Osteocyte (in vitro differentiated cells): Measurements from ENCODE around the gene CYSRT1. TPM values are rescaled to one million over a fixed set of nuclear protein-coding genes. Genes with fewer than 3 reads are reported as not detected.

Experiments
- DNase-seq: peaks from one replicate; pipeline ENCODE4 v3.0.0; 2021; ENCODE audit warnings: mixed read lengths; ENCODE audit not compliant: unreplicated experiment; ENCODE audit errors: extremely low spot score
- H3K27ac Mint-ChIP-seq: one replicate; pipeline ENCODE4 v1.8.0; 2021; ENCODE audit warnings: mild to moderate bottlenecking, mixed read lengths; ENCODE audit not compliant: unreplicated experiment
- H3K27me3 Mint-ChIP-seq: one replicate; pipeline ENCODE4 v1.8.0; 2021; ENCODE audit warnings: mixed read lengths; ENCODE audit not compliant: unreplicated experiment
- H3K36me3 Mint-ChIP-seq: one replicate; pipeline ENCODE4 v1.8.0; 2021; ENCODE audit warnings: mixed read lengths; ENCODE audit not compliant: unreplicated experiment
- H3K4me1 Mint-ChIP-seq: one replicate; pipeline ENCODE4 v1.8.0; 2021; ENCODE audit warnings: mixed read lengths; ENCODE audit not compliant: unreplicated experiment
- H3K4me3 Mint-ChIP-seq: one replicate; pipeline ENCODE4 v1.8.0; 2021; ENCODE audit warnings: mild to moderate bottlenecking, moderate library complexity, mixed read lengths; ENCODE audit not compliant: unreplicated experiment
- H3K9me3 Mint-ChIP-seq: one replicate; pipeline ENCODE4 v1.8.0; 2021; ENCODE audit warnings: mixed read lengths; ENCODE audit not compliant: unreplicated experiment
- total RNA-seq: library from RNA; stranded (reverse); gene quantifications from 2 replicates; pipeline ENCODE4 v1.2.1, GENCODE V29; 2021
- TF ChIP-seq, protein P1 (sequence below): fragments of 200-600 bp; sonication (generic); IDR thresholded peaks from 2 replicates; pipeline ENCODE4 v1.5.0; 2021; ENCODE audit warnings: antibody characterized with exemption, mild to moderate bottlenecking, moderate library complexity

The CYSRT1 gene
- total RNA-seq, 1 donor from 2014 or later, result 1.7 TPM

DNA sequence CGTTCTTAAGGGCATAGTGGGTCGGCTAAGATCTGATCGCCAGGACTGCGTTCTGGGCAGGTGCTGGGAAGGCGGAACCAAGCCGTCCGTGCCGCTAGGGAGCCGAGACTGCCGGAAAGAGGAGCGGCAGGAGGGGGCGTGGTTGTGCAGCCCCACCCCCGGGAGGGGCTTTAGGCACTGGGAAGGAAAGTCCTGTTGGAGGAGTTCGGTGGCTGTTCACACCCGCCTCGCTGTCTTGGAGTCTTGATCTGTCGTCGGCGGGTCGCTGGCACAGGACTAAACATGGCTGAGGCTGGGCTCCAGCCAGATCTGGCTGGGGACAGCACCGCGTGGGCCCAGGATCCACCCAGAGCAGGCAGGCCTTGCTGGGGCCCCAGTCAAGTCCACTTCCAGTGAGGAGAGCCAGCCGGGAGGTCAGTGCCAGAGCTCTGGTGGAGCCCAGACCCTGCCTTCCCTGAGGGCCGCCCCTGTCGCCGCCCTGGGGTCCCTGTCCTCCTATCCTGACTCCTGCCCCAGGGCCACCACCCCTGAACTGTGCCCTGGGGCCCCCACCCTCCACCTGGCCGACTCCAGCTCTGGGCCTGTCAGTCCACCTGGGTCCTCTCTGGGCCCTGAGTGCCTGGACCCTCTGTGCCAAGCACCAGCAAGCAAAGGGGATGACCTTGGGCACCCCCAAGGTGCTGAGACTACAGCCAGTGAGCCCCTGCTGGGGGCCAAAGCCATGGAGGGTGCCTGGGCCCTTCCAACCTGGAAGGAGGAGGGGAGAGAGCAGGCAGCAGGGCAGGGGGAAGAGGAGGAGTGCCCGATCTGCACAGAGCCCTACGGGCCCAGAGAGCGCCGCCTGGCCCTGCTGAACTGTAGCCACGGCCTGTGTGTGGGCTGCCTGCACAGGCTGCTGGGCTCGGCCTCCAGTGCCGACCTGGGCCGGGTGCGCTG is 7.4 kb upstream of the CYSRT1 start:
- no peaks in the 10 kb centered on the region for H3K27me3 Mint-ChIP-seq
- H3K4me1 Mint-ChIP-seq, result peaks cover 5% of the 10 kb centered on the region
- DNase-seq, result no peak
- TF ChIP-seq, protein P1, sequence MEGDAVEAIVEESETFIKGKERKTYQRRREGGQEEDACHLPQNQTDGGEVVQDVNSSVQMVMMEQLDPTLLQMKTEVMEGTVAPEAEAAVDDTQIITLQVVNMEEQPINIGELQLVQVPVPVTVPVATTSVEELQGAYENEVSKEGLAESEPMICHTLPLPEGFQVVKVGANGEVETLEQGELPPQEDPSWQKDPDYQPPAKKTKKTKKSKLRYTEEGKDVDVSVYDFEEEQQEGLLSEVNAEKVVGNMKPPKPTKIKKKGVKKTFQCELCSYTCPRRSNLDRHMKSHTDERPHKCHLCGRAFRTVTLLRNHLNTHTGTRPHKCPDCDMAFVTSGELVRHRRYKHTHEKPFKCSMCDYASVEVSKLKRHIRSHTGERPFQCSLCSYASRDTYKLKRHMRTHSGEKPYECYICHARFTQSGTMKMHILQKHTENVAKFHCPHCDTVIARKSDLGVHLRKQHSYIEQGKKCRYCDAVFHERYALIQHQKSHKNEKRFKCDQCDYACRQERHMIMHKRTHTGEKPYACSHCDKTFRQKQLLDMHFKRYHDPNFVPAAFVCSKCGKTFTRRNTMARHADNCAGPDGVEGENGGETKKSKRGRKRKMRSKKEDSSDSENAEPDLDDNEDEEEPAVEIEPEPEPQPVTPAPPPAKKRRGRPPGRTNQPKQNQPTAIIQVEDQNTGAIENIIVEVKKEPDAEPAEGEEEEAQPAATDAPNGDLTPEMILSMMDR, result no peak
- peaks cover 3% of the 10 kb centered on the region for H3K36me3 Mint-ChIP-seq
- H3K4me3 Mint-ChIP-seq, result no peak overlapping the region
- peak overlapping the region; percentile 27 for H3K27ac Mint-ChIP-seq
- no peaks in the 10 kb centered on the region for H3K9me3 Mint-ChIP-seq

- DNase-seq, result no peak
- H3K9me3 Mint-ChIP-seq, result no peaks in the 10 kb centered on the region
- no peaks in the 10 kb centered on the region for H3K27me3 Mint-ChIP-seq
- TF ChIP-seq, protein P1, result no peak
- H3K27ac Mint-ChIP-seq, result no peak overlapping the region
- no peak overlapping the region for H3K4me3 Mint-ChIP-seq
- H3K36me3 Mint-ChIP-seq, result no peaks in the 10 kb centered on the region
- peaks cover 10% of the 10 kb centered on the region for H3K4me1 Mint-ChIP-seq
These were observed 6.7 kb upstream of the CYSRT1 start for GRCh38 chr9:137218212-137218753.

DNA sequence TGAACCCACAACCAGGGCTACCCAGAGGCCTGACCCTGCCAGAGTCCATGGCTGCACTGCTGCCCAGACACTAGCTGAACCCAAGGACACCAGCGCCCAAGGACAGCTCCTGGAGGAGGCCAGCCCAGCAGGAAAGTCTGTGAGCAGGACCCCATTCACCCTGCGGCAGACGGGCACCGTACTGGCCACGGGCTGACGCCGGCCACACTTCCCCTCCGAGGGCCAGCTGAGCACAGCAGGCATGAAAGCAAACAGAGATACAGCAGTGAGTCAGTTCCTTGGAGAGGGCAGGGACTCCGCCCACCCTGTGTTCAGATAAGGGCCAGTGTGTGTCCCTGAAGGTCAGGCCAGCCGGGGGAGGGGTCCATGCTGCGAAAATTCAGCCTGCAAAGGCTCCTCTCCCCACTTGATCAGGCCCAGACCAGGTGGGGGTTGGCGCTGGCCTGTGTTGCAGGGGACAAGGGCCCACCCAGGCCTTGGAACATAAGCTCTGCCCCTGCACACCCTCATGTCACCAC is 6.2 kb upstream of the CYSRT1 start:
- no peaks in the 10 kb centered on the region for H3K9me3 Mint-ChIP-seq
- H3K27ac Mint-ChIP-seq, result no peak overlapping the region
- DNase-seq, result no peak
- no peak overlapping the region for H3K4me3 Mint-ChIP-seq
- no peaks in the 10 kb centered on the region for H3K36me3 Mint-ChIP-seq
- H3K4me1 Mint-ChIP-seq, result peaks cover 10% of the 10 kb centered on the region
- no peaks in the 10 kb centered on the region for H3K27me3 Mint-ChIP-seq
- TF ChIP-seq, protein P1, result no peak

DNA sequence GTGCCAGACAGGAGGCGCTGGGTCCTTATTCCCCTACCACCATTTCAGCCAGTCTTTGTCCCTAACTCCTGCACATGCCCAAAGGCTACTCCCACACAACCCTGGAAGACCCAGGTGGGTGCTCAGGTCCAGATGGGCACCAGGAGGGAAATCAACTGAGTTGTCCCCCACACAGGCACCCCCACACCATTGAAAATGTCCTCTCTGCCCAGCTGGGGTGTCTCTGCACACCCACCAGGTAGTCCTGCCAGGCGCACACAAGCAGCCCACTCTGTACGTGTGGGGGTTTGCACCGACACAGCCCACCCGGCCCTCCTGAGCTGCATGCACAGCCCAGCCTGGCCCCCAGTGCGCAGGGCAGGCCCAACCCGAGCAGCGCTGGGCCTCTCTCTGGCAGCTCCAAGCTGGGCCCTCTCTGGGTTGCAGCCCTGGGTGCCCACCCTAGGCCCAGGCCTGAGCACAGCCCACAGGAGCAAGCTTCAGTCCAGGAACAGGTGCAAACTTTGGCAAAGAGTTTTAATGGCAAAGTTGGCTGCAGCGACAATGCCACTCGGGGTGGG is 5.1 kb upstream of the CYSRT1 start:
- Mint-ChIP-seq H3K4me1 (peaks cover 11% of the 10 kb centered on the region), H3K9me3 (no peaks in the 10 kb centered on the region), H3K4me3 (no peak overlapping the region), H3K36me3 (no peaks in the 10 kb centered on the region), H3K27ac (no peak overlapping the region), H3K27me3 (no peaks in the 10 kb centered on the region)
- DNase-seq, result no peak
- TF ChIP-seq, protein P1, result no peak
